ENCODE results near the gene ZNF474.

Gene ZNF474

DNA sequence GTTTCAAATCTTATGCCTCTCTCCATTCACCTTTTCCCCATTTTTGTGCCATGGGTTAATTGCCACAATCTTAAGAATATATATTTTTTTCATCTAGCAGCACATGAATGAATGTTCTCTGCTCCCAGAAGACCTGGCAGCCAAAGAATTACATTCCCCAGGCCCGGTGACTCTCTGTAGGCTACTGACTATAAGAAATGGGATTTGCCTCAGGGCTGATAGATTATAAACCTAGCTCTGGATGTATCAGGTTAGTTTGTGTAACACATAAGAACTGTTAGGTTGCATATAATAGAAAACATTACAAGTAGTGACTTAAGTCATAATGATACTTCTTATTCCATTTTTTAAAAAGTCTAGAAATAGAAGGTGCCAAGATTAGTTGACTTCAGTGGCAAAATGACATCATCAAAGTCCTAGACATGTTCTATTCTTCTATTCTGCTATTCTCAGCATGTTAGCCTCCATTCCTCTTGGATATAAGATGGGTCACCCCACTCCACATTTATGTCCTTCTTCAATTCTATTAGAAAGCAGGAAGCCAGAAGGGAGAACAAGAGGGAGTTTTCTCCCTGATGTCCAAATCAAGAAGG lies 10.9 kb upstream of the ZNF474 start:
- no peak for DNase-seq (ENCODE audit: low read depth)

DNA sequence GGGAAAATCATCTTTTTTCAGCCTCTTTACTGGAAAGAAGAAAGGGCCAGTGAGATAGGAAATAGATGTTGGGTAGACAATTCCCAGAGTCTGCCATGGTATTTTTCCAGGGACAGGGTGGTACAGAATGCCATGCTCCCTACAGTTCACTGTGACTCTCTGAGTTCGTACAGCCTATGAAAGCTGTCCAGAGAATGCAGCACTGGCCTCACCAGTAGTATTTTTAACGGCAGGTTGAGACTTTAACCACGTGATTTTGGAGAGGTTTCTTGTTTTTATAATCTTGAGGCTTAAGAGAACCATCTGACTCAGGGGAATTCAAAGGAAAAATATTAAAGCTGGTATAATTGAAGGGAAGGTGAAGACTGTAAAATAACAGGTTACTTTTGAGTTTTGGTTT lies 10.1 kb upstream of the ZNF474 start:
- DNase-seq (ENCODE audit: low read depth), result no peak

DNA sequence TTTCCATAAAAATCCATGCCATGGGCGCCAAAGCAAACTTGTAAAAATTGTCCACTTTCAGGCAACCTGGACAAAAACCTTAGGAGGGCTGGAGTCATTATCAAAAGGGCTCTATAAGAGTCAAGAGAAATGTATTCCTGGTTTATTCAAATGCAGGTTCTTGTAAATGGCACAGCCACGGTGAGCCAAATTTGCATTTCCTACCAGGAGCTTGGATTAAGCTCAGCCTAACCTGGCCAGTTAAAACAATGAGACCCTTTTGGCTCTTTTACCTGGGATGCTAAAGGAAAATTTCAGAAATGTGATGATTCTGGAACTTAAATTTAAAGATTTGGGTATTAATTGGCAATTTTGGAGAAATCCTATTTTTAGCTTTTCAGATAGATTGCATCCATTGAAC lies 8.9 kb upstream of the ZNF474 start:
- no peak for DNase-seq (ENCODE audit: low read depth)

DNA sequence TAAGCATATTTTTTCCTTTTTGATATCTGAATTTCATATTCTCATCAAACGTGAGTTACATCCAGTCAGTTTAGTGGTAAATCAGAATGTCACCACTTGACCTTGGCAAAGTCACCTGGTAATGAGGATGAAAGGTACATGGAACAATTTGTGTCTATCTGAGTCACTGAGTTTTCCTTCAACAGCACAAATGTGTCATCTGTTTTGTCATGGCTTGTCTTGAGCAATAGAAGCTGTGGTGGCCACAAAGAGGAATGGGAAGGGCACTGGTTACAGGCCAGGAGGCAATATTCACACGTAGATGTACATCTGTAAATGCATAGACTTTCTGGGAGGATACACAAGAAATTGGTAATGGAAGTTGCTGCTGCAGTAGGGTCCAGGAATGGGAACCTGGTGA lies 8.4 kb upstream of the ZNF474 start:
- DNase-seq (ENCODE audit: low read depth), result no peak

DNA sequence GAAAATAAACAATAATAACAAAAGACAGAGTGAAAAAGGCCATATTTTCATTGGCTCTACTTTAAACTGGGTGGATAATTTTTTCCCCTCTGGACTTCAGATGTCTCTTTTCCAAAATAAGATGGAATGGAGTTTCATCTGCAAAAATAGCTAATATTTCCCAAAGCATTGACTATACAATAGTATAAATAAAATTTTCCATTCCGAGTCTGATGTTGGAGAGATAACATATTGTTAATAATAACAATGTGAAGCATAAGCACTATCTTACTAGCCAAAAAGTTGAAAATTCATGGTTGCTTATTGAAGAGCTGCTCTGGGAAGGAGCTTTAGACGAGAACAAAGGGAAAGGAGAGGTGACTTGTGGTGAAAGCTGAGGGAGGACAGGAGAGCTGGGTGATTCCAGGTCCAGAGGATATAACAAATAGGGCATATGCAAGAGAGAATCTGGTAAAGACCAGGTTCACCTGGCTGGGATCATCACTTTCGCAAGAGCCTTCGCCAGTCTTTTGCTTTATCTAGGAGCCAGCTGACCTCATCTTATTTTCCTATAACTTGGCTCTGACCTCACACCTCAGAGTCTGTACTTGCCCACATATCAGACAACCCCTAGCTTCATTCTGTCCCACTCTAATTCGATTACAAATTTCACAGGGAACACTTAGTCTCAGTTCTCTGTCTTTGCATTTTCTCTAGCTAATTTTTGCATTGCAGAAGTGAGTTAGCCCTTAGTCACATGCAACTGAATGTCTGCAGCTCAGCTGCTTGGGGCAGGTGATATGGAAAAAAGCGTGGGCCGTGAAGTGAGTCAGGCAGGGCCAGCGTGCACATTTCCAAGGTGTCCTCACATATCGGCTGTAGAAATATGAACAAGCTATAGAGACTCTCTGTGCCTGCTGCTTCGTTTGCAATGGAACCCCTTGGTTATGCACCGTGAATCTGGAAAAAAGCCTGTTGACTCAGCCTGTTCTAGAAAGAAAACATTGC lies 7.6 kb upstream of the ZNF474 start:
- no peak for DNase-seq (ENCODE audit: low read depth)

DNA sequence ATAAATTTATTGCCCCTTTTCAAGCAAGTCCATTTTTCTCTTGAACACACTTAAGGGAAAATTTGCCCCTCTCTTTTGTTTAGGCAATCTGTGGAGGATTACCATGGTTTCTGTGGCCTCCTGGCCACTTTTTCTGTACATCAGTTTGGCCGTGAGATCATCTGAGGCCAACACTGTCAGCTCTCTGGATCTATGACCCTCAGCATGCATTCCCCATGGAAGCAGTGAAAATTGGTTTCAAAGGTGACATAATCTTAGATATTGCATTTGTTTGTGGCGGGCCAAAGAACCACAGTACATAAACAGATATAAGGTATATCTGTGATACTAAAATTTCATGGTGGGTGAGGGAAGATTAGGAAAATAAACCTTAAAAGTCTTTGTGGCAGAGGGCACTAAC lies 4.6 kb upstream of the ZNF474 start:
- no peak for DNase-seq (ENCODE audit: low read depth)

DNA sequence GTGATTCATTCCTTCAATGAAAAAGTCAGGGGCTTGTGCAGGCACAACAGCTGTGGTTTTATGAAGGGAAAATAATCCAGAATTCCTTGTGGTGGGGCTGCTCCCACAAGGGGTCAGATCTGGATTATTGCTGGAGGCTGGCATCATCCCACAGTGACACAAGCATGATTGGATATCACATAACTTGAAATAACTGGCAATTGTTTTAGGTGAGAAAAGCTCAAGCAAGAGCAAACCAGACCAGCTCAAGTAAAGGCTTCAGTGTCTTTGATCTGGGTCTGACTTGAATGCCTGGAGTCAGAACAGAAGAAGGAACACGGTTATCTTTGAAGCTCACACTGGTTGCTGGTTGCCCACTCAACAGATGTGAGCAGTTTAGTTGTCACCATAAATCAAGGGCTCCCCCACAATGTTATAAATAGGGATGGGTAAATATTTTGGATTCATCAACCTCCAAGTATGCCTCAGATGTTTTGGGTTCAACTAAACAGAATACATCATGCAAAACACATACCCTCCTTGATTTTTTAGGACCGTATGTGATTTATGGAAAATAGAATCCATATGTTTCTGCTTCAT lies 3.1 kb upstream of the ZNF474 start:
- no peak for DNase-seq (ENCODE audit: low read depth)

DNA sequence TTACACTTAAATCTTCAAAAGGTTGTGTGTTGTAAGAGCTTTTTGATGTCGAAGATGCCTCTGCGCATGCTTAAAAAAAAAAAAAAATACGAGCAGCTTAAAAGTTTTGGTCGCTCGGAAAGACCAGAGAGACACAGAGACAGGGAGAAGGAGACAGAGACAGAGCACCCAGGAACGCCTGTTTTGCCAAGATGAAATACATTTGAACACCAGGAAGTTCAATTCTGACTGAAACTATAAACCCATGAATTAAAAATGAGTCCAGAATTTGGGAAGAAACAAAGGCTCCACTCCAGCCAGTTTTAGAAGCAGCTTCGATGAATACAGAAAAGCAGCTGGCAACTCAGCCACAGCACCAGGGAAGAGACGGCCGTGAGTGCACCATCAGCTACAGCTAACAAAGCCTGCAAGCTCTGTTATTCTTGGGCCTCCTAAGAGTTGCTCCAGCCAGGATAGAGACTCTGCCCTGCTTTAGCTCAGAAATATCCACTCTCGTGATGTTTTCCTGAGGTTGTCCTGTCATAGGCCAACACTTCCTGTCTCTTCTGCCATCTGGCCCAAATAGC lies 2.5 kb upstream of the ZNF474 start:
- no peak for DNase-seq (ENCODE audit: low read depth)

DNA sequence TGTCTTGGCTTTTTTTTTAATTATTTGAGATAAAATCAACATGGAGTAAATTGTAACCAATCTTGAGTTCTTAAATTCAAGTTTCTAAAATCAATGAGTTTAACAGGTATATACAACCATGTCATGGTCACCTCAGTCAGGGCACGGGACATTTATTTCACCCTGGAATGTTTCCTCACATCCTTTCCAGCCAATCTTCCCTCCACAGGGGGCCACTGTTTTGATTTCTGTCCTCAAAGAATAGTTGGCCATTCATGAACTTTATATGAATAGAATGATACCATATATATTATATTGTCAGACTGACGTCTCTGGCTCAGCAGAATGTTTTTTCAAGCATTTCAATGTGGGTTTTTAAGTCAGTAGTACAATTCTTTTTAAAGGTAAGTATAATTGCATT lies 806 bp downstream of the ZNF474 start:
- DNase-seq (ENCODE audit: low read depth), result no peak

DNA sequence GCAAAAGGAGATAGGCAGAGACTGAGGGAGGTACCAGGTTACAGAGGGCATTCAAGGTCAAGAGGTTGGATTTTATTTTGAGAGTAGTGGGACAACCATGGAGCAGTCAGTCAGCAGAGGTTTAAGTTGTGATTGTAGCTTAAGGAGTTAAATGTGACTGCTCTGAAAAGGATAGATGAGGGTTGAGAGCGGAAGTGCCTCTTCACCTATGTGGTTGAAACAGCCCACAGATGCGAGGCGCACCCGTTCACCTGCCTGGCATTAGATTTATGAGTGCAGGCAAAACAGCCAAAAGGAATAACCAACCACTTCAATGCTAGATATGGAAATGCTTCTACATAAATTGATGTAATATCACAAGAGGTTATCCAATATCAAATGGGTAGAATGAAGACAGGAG lies 8.4 kb downstream of the ZNF474 start:
- DNase-seq (ENCODE audit: low read depth), result no peak

DNA sequence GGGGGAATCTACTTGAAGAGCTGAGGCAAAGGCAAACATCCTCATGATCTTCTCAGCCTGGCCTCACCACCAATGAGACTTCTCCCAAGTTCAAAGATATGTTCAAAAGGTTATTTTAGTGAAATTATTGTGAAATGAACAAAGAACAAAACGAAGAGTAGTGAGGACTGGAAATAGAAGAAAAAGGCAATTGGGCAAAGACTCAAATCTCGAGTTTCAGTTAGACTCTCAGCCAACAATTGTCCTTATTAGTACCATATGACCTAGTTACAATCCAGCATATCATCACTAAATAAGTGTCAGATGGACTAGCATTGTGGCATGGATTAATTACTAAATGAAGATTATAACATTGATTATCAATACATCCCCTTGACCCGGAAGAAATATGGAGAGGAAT lies 9.0 kb downstream of the ZNF474 start:
- DNase-seq (ENCODE audit: low read depth), result no peak

DNA sequence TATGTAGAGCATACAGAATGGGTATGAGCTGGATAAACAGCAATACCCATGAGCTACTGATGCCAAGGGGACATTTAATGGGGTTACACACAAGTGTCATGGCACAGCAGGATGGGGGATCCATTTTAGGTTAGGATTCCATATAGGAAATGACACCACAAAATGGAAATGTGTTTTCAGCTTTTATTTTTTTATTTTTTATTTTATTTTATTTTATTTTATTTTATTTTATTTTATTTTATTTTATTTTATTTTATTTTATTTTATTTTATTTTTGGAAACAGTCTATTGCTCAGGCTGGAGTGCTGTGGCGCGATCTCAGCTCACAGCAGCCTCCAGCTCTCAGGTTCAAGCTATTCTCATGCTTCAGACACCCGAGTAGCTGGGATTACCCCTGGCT lies 11.6 kb downstream of the ZNF474 start:
- DNase-seq (ENCODE audit: low read depth), result no peak

DNA sequence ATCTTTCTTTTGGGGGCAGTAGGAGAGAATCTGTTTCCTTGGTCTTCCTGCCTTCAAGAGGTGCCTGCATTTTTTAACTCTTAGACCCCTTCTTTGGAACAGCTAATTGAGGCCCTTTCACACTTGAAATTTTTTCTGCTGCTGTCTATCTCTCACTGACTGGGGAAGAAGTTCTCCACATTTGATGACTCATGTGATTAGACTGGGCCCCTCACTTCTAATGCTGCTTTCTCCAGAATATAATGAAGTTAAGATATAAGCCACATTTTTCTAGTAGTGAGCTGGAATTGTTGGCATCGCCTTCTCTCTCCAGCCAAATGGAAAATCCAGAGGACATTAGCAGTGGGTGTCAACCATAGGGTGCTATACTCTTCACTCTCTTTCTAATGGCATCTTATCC lies 12.4 kb downstream of the ZNF474 start:
- DNase-seq (ENCODE audit: low read depth), result no peak

DNA sequence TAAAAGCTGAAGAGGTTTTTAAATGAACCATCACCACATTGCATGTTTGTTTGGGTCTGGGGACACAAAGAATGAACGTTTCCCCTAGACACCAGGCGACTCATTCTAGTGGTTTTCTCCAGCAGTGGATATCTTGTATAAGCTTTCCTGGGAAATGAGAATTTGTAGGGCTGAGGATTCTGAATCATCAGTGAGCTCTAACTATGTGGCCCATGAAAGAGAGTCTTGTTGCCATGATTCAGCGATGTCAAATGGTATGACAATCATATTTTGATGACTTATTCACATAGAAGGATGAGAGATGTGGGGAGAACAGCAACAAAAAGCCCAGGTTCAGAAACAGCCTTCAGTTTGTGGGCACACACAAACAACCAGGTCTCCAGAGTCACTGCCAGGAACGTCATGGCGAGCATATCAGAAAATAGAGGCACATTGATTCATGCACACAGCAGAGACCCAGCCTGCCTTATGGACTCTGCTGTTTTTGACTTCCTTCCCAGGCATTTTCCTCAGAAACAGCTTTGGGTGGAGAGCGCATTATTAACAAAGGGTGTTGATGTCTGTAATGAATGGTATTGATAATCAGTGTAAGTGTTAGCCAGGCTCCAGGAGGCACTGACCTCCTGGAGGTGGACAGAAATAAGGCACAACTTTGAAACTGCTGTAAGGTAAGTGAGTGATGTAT lies 13.3 kb downstream of the ZNF474 start:
- no peak for DNase-seq (ENCODE audit: low read depth)

DNA sequence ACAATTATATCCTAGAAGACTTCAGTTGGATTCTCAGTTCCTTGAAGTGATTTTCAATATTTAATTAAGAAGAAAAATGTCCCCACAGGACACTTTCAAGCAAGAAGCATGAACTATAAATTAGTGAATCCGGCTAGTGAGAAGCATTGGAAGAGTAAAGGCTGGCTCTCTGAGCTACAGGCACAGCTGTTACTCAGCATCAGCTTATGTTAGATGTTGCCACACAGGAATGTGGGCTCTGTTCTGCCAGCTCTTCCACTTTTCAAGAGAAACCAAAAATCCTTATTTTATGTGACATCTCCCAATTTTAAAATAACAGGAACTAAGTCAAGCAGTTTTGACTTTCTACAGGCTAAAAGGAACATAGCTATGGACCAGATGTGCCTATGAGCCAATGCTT lies 14.9 kb downstream of the ZNF474 start:
- no peak for DNase-seq (ENCODE audit: low read depth)

DNA sequence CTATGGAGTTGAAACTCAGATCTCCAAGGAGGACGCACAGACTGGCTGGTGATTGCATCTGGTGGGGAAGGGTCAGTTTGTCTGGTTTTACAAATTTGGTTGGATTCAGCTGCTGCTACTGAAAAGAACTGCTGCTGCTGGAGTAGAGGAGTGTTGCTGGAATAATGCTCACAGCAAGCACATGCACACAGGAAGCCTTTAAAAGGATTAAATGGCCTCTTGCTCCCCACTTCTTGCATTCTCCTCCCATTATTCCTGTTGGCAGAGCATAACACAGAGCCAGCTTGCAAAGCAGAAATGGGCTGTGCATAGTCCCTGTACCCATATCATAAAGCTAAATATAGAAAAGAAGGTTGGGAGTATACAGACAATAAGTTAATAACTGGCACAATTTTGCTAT lies 16.6 kb downstream of the ZNF474 start:
- DNase-seq (ENCODE audit: low read depth), result no peak

DNA sequence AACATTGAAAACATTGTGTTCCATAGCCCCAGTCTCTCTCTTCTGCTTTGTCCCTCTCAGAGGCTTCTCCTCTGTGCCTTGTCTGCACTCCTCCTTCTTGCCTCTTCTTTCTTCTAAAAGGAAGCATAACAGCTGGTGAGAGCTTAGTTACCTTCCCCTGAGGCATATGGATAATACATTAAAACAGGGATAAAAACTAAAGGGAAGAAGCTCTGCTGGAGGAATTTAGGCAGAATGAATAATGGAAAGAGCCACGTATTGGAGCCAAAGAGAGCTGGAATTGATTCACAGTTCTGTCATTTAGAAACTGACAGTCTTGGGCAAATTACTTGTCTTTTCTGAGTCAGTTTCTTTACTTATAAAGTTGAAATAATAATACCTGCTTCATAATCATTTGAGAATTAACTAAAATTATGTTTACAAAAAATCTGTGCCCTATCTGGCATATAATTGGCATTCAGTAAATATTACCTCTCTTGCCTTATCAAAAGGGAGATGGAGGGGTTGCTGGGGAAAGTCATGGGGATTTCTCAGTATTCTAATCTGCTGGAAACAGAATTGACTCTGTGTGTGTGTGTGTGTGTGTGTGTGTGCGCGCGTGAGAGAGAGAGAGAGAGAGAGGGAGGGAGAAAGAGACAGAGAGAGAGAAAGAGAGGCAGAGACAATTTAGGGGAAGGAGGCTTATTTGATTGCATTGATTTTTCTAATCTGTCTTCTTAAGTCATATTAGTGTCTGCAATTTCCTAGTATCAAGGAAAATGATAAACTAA lies 20.2 kb downstream of the ZNF474 start:
- DNase-seq (ENCODE audit: low read depth), result no peak

DNA sequence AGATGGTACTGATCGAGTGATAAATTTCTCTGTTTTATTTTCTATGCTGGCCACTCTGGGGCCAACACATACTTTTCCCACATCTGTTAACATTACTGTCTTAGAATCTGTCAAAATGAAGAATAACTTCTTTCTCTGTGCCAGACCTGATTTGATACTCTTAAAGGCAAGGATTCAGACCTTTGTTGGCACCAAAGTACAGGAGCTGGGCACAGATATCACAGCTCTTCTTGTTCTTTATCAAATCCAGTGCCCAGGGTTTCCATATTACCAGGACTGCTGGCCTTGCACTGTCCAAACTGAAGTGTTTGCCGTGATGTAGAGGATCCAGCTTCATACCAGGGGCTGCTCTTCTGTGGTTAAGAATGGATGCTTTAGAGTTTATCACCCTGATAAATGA lies 20.9 kb downstream of the ZNF474 start:
- DNase-seq (ENCODE audit: low read depth), result no peak

DNA sequence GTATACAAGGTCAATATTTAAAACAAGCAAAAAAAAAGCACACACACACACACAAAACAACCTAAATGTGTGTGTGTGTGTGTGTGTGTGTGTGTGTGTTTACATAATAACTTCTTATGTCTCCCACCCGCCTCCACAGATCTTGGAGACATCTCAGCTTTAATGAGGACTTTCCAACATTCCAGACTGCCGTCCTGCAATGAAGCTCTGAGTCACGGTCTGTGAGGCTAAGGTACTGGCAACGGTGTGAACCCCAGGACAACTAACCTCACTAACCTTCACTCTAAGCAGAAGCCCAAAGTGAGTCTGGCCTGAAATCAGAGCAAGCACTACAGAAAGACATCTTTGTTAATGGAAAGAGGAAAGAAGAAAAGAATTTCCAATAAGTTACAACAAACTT lies 22.3 kb downstream of the ZNF474 start:
- DNase-seq (ENCODE audit: low read depth), result no peak

DNA sequence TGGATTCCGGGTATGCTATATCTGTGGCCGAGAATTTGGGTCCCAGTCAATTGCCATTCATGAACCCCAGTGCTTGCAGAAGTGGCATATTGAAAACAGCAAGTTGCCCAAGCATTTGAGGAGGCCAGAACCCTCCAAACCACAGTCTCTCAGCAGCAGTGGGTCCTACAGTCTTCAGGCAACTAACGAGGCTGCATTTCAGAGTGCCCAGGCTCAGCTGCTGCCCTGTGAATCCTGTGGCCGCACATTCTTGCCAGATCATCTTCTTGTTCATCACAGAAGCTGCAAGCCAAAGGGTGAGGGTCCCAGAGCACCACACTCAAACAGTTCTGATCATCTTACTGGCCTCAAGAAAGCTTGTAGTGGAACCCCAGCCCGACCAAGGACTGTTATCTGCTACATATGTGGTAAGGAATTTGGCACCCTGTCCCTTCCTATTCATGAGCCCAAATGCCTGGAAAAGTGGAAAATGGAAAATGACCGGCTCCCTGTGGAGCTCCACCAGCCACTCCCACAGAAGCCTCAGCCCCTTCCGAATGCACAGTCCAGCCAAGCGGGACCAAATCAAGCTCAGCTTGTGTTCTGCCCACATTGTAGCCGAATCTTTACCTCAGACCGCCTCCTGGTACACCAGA lies 23.0 kb downstream of the ZNF474 start:
- no peak for DNase-seq (ENCODE audit: low read depth)

DNA sequence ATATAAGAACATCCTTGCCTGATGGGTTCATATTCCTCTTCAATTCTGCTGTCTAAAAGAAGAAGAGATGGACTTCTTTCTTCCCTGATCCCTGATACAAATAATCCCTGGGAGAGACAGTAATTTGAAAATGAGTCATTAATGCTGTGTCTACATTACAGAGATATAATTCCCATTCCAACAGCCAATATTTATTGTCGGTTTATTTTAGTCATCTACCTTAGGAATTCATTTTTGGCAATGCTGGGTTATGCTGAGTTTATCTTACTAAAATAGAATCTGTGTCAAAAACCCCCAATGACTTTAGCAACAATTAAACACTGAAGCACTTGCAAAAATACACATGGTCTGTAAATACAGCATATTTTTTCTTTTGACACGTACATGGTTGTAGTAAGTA lies 23.9 kb downstream of the ZNF474 start:
- no peak for DNase-seq (ENCODE audit: low read depth)
